Fibroblast of skin of left quadriceps (primary cell): ENCODE data around the gene MARF1.
"Not testable (repeated sequence)": the region's sequence is repeated elsewhere in the genome, so short reads cannot be mapped to it uniquely, and the experiment has no call there.

Source experiments
- DNase-seq, 2 experiments: peaks; one replicate each; pipeline ENCODE4 v3.0.0-alpha.2; 2013; ENCODE audit warnings: low read depth in 2 of 2

Gene MARF1, protein sequence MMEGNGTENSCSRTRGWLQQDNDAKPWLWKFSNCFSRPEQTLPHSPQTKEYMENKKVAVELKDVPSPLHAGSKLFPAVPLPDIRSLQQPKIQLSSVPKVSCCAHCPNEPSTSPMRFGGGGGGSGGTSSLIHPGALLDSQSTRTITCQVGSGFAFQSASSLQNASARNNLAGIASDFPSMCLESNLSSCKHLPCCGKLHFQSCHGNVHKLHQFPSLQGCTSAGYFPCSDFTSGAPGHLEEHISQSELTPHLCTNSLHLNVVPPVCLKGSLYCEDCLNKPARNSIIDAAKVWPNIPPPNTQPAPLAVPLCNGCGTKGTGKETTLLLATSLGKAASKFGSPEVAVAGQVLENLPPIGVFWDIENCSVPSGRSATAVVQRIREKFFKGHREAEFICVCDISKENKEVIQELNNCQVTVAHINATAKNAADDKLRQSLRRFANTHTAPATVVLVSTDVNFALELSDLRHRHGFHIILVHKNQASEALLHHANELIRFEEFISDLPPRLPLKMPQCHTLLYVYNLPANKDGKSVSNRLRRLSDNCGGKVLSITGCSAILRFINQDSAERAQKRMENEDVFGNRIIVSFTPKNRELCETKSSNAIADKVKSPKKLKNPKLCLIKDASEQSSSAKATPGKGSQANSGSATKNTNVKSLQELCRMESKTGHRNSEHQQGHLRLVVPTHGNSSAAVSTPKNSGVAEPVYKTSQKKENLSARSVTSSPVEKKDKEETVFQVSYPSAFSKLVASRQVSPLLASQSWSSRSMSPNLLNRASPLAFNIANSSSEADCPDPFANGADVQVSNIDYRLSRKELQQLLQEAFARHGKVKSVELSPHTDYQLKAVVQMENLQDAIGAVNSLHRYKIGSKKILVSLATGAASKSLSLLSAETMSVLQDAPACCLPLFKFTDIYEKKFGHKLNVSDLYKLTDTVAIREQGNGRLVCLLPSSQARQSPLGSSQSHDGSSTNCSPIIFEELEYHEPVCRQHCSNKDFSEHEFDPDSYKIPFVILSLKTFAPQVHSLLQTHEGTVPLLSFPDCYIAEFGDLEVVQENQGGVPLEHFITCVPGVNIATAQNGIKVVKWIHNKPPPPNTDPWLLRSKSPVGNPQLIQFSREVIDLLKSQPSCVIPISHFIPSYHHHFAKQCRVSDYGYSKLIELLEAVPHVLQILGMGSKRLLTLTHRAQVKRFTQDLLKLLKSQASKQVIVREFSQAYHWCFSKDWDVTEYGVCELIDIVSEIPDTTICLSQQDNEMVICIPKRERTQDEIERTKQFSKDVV (N-terminal part only)

DNA sequence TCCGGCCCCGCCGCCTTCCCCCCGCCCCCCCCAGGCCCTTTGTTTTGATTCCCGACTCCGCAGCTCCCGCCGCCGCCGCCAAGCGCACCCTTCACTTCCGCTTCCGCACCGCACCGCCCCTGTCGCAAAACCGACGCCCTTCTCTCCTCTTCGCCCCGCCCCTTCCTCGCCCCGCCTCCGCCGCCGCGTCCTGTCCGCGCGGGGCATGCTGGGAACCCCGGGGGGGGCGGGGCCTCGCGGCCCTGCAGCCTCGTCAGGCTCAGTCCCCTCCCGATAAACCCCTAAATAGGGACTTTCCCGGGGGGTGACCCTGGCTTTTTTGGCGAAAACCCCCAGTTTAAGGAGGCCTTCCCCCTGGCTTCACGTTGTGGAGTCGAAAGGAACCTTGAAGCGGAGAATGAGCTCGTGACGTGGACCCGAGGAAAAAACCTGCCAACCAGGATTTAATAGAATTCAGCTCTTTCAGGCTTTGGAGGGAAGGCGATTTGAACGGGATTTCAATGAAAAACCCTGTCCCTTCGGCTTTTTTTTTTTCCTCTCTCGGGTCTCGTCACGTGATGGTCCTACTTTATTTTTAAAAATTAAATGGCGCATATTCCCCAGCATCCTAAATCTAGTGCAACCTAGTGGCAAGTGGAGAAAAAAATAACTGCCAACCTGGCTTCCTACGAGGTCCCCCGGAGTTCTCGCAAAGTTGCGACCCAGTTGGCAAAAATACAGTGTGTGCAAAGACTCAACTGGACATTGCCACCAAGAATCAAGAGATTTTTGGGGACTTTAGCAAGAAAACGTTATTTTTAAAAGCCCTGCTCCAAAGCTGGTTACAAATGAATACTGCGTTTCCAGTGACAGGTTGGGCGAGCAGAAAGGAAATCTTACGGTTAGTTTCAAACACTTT lies at the start of gene MARF1:
Gene MARF1 (minus strand): TSS at position 107 of the 898 bp plus-strand sequence. CDS start 3,921 bp downstream, outside the sequence.
- peak; percentile 88 to 89 for DNase-seq

DNA sequence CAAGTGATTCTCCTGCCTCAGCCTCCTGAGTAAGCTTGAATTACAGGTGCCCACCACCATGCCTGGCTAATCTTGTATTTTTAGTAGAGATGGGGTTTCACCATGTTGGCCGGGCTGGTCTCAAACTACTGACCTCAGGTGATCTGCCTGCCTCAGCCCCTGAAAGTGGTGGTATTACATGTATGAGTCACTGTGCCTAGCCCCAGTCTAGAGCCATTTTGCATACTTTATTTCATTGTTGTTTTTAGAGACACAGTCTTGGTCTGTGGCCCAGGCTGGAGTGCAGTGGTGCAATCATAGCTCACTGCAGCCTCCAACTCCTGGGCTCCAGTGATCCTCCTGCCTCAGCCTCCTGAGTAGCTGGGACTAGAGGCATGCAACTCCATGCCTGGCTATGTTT lies 49.6 kb upstream of the MARF1 start:
- not testable (repeated sequence) for DNase-seq

DNA sequence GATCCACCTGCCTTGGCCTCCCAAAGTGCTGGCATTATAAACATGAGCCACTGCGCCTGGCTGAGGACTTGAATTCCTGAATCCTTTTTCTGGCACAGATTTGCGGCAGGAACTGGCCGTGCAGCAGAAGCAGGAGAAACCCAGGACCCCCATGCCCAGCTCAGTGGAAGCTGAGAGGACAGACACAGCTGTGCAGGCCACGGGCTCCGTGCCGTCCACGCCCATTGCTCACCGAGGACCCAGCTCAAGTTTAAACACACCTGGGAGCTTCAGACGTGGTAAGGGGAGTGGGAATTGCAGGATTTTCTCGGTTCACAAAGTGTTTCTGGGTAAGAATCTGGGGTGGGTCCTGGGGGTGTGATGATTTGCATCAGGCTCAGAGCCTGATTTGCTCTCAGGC lies 48.1 kb upstream of the MARF1 start:
- no peak for DNase-seq

DNA sequence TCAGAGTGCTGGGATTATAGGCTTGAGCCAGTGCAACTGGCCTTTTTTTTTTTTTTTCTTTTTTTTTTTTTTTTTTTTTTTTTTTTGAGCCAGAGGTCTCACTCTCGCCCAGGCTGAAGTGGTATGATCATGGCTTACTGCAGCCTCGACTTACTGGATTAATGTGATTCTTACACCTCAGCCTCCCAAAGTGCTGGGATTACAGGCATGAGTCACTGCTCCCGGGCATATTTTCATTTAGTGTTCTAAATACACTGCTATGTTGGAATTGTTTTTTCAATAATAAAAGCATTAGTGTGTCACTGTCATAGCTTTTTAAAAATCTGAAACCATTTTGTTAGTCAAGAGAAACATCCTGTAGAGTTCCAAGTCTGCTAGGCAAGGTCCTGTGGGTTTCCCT lies 47.3 kb upstream of the MARF1 start:
- no peak for DNase-seq

DNA sequence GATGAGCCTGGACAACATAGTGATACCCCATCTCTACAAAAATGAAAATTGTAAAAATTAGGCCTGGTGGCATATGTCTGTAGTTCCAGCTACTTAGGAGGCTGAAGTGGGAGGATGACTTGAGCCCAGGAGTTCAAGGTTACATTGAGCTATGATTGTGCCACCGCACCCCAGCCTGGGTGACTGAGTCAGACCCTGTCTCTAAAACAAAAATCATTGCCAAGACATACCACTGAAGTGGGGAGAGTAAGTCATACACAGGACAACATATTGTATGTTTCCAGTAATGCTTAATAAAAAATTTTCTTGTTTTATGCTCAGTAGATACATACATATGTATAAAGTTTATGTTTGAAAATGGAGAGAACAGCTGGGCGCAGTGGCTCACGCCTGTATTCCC lies 46.3 kb upstream of the MARF1 start:
- DNase-seq: no peak

DNA sequence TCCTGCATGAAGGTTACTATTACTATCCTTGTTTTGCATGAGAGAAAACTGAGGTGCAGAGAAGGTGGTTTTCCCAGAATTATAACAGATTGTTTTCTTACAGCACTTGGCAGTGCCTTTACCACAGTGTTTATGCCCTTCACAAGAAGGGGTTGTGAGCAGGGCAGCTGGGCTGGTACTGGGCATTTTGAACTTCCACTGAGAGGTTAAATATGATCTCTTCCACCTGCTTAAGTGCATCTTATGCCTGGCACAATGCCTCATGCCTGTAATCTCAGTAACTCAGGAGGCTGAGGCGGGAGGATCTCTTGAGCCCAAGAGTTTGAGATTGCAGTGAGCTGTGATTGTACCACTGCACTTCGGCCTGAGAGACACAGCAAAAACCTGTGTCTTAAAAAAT lies 43.3 kb upstream of the MARF1 start:
- no peak for DNase-seq

DNA sequence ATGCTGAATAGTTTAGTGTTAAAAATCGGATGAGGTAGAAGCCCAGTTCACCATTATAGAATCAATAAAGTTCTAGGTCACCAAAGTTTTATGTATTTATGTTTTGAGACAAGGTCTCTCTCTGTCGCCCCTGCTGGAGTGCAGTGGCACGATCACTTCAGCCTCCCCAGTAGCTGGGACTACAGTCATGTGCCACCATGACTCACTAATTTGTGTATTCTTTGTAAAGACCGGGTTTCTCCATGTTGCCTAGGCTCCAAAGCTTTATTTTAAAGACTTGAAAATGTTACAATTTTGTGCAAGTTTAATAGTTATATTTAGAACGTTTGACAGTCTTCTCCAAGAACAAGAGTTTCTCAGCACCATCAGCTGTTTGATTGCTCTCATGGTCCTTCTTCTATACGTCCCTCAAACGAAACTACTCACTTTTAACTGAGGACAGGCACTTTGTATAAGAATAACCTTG lies 39.2 kb upstream of the MARF1 start:
- DNase-seq: peak in 1 of 2 experiments; percentile 16

DNA sequence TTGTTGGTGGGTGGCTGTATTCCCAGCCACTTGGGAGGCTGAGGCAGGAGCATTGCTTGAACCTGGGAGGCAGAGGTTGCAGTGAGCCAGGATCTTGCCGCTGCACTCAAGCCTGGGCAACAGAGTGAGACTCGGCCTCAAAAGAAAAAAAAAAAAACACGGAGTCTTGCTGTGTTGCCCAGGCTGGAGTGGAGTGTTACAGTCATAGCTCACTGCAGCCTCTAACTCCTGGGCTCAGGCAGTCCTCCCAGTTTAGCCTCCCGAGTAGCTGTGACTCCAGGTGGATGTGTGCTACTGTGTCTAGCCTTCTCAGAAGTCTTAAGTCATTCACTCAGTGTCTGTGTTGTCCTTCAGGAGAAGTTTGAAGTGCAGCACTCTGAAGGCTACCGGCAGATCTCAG lies 34.5 kb upstream of the MARF1 start:
- no peak for DNase-seq

DNA sequence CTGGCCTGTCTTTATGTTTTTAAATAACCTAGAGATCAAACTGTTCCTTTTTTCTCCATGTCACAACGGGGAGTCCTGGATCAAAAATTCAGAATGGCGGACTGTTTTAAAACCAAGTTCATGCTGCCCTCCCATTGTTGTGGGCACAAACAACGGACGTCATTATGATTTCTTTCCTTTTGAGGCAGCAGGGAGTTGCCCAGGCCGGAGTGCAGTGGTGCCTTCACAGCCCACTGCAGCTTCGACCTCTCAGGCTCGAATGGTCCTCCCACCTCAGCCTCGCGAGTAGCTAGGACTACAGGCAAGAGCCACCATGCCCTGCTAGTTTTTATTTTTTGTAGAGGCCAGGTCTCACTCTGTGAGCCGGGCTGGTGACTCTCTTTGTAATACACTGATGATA lies 33.6 kb upstream of the MARF1 start:
- no peak for DNase-seq

DNA sequence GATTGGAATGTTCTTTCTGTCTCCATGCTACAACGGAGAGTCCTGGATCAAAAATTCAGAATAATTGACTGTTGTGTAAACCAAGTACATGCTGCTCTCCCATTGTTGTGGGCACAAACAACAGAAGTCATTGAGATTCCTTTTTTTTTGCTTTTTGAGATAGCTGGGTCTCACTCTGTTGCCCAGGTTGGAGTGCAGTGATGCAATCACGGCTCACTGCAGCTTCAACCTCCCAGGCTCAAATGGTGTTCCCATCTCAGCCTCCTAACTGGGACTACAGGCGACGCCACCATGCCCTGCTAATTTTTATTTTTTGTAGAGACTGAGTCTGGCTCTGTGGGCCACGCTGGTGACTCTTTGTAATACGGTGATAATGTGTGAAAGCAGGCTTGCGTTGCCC lies 31.6 kb upstream of the MARF1 start:
- no peak for DNase-seq

DNA sequence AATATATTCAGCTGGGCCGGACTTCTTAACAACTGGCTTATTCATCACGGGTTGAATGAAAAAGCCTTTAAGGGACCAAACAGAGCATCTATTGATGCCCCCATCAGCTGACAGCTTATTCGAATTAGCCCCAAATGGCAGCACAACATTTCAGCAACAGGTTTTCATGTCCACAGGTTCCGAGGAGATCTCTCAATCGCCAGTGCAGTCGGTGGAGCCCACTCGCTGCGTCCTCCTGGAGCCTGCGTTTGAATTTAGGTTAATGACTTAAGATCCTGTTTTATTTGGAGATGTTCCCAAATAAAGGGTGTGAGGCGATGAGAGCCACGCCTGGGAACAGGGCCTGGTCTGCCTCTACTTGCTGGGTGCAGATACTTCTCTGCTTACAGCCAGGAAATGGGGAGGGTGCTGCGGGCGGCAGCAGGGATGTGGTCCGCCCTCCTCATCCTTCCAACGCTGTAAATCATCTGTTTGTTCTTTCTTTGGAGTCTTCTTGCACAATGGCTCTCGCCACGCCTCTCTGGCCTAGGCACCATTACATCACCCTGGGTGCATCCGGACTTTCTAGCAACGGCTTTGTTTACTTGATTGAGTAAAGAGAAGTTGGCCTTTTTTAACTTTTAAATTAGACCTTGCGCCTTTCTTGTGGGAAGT lies 29.7 kb upstream of the MARF1 start:
- peak; percentile 92 for DNase-seq

DNA sequence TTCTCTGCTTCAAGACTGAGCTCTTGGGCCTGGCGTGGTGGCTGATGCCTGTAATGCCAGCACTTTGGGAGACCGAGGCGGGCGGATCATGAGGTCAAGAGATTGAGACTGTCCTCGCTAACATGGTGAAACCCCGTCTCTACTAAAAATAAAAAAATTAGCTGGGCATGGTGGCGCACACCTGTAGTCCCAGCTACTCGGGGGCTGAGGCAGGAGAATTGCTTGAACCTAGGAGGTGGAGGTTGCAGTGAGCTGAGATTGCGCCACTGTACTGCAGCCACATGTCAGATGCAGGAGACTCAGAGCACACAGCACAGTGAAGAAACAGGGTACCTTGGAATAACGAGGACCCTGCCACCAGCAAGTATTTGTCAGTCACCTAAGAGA lies 29.2 kb upstream of the MARF1 start:
- not testable (repeated sequence) for DNase-seq

DNA sequence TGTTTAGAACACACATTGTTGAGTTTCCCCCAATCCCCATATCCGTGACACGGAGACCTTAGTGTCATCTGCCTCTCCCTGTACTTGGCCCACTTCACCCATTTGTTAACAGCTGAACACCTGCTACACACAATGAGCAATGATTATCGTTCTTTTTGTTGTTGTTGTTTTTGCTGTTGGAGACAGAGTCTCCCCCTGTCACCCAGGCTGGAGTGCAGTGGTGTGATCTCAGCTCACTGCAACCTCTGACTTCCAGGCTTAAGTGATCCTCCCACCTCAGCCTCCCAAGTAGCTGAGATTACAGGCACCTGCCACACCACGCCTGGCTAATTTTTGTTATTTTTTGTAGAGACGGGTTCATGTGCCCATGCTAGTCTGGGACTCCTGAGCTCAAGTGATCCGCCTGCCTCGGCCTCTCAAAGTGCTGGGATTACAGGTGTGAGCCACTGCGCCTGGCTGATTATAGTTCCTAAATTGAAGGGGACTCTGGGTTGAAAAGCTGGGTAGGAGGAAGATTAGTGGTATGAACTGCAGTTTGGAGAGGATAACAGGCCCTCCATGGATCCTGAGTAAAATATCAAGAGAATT lies 28.7 kb upstream of the MARF1 start:
- no peak for DNase-seq

DNA sequence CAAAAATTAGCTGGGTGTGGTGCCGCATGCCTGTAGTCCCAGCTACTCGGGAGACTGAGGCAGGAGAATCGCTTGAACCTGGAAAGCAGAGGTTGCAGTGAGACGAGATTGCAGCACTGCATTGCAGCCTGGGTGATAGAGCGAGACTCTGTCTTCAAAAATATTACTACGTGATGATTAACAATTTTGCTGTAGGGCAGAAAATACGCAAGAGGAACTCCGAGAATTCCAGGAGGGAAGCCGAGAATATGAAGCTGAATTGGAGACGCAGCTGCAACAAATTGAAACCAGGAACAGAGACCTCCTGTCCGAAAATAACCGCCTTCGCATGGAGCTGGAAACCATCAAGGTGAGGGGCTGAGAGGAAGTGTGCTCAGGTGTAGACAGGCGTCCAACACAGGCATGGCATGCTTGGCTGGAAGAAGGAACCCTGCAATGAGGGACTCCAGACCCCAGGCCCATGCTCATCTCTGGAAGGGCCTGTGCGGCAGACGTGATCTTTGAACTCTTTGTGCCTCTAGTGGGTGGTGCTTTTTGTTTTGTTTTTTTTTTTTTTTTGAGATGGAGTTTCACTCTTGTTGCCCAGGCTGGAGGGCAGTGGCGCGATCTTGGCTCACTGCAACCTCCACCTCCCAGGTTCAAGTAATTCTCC lies 24.3 kb upstream of the MARF1 start:
- DNase-seq: no peak

DNA sequence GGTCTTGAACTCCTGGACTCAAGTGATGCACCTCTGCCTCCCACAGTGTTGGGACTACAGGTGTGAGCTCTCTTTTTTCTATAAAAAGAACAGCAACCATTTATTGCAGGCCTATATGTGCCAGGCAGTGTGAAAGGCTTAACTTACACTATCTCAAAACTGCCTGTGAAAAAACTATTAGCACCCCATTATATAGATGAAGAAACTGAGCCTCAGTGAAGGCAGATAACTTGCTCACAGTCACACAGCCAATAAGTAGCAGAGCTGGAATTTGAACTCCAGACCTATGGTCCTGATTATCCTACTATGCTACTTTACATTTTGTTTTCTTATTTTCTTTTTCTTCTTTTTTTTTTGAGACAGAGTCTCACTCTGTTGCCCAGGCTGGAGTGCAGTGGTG lies 22.2 kb upstream of the MARF1 start:
- DNase-seq: no peak

DNA sequence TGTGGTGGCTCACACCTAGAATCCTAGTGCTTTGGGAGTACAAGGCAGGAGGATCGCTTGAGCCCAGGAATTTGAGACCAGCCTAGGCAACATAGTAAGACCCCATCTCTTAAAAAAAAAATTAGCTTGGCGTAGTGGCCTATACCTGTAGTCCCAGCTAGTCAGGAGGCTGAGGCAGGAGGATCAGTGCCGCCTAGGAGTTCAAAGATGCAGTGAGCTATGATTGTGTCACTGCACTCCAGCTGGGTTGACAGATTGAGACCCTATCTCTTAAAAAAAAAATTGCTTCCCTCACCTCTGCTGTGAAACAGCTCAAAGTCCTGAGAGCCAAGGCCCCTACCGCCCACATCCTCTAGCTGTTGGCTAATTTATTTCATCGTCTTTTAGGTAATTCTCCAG lies 17.2 kb upstream of the MARF1 start:
- DNase-seq: no peak

DNA sequence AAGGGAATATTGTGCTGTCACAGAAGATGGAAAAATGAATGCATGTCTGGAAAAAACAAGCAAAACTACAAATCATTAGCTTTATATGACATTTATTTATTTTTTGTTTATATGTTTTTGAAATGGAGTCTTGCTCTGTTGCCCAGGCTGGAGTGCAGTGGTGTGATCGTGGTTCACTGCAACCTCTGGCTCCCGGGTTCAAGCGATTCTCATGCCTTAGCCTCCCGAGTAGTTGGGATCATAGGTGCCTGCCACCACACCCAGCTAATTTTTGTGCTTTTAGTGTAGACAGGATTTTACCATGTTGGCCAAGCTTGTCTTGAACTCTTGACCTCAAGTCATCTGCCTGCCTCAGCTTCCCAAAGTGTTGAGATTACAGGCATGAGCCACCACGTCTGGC lies 15.6 kb upstream of the MARF1 start:
- no peak for DNase-seq

DNA sequence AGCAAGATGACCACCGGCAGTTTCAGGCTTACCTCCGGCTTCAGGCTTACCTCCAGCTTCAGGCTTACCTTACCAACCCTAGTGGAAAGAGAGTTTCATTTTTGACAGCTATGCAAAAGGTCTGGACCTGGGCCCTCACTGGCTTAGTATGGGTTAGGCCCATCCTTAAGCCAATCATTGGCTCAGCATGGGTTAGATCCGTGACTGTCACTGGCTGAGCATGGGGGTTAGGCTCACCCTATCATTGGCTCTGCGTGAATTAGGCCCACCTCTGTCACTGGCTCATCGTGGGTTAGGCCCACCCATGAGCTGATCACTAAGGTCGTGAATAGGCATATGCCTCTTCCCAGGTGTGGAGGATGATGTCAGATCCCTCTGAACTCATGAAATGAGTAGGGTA lies 15.2 kb upstream of the MARF1 start:
- DNase-seq: no peak

DNA sequence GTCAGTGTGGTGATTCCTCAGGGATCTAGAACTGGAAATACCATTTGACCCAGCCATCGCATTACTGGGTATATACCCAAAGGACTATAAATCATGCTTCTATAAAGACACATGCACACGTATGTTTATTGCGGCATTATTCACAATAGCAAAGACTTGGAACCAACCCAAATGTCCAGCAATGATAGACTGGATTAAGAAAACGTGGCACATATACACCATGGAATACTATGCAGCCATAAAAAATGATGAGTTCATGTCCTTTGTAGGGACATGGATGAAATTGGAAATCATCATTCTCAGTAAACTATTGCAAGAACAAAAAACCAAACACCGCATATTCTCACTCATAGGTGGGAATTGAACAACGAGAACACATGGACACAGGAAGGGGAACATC lies 12.6 kb upstream of the MARF1 start:
- DNase-seq: not testable (repeated sequence)

DNA sequence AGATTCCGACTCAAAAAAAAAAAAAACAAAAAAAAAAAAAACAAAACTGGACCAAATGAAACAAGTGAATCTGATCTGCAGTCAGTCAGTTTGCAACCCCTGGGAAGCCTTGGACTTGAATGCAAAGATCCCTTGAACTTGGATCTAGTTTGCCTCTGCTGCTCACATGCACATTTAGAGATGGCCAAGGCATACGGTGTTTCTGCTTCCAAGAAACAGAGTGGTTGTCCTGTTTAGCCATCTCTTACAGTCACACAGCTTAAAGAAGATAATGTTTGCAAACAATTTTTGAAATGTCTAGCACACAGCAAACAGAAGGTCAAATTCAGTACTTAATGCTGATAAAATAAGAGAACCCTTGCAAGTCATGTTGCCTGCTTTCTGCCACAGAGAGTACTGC lies 11.6 kb upstream of the MARF1 start:
- no peak for DNase-seq
